Measurements from ENCODE around the gene DNAH9.

Gene DNAH9

DNA sequence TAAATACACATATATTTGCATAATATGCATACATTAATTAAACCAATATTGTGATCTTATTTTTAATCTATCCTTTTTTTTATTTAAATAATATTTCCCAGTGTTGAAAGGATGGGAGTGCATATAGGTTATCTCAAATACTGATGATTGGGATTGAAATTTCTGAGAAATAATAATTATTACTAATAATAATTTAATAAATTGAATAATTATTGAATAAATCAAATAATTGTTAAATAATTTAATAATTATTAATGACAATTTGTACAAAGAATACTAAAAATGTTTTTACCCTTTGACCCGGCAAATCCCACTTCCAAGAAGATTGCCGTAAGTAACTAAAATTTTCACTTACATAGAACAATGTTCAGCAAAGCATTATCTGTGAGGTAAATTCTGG, 250.1 kb downstream of the DNAH9 start:
- DNase-seq (ENCODE audit: low read depth in 2 of 2) = no peak

GRCh38 chr17:11852231-11852630, 254.0 kb downstream of the DNAH9 start:
- DNase-seq (ENCODE audit: low read depth in 2 of 2) = no peak

DNA sequence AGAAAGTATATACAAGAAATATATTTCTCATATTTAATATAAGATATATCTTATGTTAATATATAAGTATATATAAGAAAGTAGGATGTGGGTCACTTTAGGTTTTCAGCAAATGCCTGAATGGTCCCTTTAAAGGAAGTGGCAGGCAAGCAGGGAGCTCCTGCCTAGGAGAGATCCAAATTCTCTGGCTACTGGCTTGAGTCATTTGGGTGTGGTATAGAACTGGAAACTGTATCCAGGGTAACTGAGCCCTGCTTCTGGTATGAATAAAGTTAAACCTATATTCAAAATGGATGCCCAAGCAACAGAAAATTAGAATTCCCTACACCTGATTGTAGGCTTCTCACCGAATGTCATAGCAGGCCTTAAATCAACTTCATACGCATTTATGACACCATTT, 254.6 kb downstream of the DNAH9 start:
- DNase-seq (ENCODE audit: low read depth in 2 of 2) = no peak

GRCh38 chr17:11853321-11854151, 255.3 kb downstream of the DNAH9 start:
- no peak for DNase-seq (ENCODE audit: low read depth in 2 of 2)

- DNase-seq (ENCODE audit: low read depth in 2 of 2) = no peak
Observed at GRCh38 chr17:11855306-11855705, 257.0 kb downstream of the DNAH9 start.

- no peak for DNase-seq (ENCODE audit: low read depth in 2 of 2)
Observed at GRCh38 chr17:11857006-11857405, 258.7 kb downstream of the DNAH9 start.

DNA sequence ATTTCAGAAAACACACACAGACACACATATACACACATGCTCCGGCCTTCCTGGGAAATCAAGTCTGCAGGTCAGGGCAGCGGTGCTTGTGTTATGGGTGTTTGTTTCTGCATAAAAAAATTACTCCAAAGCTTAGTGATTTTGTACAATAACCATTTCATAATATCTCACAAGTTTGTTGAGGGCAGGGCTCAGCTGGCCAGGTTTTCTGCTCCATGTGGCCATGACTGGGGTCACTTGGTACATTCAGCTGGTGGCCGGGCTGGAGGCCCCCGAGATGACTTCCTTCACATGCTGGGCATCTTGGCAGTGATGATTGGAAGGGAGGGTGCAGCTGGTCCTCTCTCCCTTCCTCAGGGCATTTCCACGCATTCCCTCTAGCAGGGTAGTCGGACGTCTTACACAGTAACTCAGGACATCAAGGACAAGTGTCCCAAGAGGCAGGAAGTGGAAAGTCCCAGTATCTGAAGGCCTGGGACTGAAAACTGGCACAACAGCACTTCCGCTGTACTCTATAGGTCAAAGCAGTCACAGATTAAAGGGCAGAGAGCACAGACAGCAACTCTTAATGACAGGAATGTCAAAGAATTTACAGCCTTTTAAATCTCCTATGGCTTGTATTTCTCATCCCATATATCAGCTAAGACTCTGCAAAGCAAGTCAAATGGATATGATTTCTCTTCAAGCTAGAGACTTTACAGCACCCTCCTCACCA, 271.6 kb downstream of the DNAH9 start:
- no peak for DNase-seq (ENCODE audit: low read depth in 2 of 2)

DNA sequence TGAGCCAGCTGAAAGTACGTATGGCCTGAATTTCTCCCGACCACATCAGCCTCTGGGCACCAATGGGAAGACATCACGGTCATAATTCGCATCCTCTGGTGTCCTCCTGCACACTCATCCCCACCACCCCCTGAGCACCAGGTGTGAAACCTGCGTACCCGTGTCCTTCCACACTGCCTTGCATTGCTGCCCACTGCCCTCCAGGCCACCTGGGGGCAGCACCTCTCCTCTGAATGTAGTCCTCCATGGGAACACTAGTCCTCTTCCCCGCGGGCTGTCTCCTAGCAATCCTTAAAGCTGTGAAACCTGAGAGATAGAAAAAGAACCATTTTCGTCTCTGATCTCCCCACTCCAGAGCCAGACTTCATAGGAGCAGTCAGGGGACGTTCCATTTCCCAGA, 273.5 kb downstream of the DNAH9 start:
- no peak for DNase-seq (ENCODE audit: low read depth in 2 of 2)

DNA sequence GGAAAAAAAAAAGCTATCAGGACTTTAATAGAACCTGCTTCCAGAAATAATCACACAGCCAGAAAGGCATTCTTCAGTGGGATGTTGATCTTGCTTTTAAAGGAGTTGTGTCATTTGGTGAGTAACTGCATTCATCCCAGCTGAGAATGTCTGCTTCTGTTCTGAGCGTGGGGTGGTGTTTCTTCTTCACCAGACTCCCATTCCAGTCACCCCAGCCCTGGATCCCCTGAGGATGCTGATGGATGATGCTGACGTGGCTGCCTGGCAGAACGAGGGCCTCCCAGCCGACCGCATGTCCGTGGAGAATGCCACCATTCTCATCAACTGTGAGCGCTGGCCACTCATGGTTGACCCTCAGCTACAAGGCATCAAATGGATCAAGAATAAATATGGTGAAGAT, 276.5 kb downstream of the DNAH9 start:
- no peak for DNase-seq (ENCODE audit: low read depth in 2 of 2)

GRCh38 chr17:11880714-11881113, 282.4 kb downstream of the DNAH9 start:
- no peak for DNase-seq (ENCODE audit: low read depth in 2 of 2)

DNA sequence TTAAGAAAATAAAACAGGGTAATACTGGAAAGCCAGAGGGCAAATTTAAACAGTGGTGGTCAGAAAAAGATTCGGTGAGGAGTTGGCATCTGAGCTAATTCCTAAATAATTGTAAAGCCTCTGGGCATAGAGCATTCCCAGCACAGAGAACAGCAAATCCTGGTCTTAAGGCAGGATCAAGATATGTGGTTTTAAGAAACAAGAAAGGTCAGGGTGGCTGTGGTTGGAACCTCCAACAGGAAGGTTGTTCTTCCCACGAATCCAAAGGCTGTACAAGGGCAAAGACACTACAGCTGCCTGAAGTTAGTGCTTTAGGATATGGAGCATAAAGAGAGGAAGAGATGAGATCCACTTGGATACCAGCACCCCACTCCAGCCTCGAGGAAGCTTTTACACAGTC, 284.4 kb downstream of the DNAH9 start:
- DNase-seq (ENCODE audit: low read depth in 2 of 2) = no peak

DNA sequence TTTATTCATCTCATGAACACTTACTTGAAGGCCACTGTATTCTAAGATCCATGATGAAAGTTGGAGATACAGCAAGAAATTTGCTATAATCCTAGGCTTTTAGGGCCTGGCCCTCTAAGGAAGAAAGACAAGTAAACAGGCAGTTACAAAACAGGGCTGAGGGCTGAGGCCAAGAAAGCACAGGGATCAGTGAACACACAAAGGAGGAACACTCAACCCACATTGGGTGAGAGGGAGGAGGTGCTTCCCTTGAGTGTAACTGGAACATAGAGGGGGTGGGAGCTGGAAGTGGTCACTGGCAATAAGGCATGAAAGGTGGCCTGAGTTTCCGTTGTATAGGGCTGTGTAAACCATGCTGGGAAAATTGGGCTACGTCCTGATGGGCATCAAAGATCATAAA, 286.8 kb downstream of the DNAH9 start:
- DNase-seq (ENCODE audit: low read depth in 2 of 2) = no peak

DNA sequence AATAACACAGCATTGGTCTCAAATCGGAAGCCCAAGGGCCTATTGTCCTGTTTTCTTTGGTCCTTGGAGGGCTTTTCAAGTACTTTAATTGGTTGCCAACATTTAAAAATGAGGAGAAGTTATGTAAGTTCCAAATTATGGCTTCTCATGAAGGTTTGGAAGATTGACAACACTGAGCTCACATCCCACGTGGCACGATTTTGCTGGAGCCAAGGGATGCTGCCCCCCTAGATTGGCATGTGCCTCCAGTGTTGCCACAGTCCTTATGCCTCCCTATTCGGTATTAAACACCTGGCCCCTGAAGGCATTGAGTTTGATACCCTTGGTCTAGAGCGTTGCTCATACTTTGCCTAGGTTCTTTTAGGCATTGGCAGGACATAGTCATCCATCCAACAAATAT, 291.0 kb downstream of the DNAH9 start:
- DNase-seq (ENCODE audit: low read depth in 2 of 2) = no peak

DNA sequence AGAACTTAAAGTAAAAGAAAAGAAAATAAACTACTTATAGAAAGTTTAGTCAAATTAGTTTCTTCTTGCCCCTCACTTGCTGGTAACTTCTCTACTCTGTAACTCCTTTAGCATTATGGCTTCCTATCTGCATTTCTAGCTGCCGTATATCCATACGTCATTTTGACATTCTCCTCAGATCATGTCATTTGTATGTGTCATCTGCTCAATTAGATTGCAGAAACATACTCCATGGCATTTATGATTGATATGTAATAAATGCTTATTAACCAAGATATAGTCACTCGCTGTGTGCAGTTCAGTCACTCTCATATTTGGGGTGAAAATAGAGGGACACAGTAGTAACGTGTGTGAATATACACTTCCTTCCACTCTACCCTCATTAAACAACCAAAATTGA, 295.6 kb downstream of the DNAH9 start:
- DNase-seq (ENCODE audit: low read depth in 2 of 2) = no peak

- DNase-seq (ENCODE audit: low read depth in 2 of 2) = no peak
Observed at GRCh38 chr17:11896199-11896598, 297.9 kb downstream of the DNAH9 start.

DNA sequence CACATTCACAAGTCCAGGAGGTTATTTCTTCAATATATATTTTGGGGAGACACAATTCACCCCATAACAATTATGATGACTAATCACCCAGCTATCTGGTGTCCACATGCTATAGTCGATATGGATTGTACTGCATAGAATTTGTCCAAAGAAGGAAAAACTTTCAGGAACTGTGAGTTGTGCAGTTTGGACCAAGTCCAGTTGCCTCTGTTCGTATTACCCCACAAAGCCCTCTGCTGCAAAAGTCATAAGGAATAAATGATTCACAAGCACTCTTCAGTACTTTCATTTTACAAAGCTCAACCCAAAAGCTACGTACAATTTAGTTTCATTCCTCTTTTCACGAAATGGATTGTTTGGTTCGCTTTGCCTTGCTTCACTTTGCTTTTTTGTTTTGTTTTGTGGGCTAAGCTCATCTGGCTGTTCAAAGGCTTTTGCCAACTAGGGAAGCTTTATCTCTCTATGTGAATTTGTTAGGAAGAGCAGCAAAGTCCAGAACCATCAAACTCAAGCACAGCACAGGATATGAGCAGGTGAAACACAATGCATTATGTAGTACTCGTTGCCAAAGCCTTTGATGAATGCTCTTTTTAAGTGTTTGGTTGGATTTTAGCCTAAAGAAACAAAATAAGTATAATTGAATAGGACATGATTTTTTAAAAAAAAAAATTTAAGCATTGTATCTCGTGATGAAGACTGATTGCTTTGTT, 300.4 kb downstream of the DNAH9 start:
- DNase-seq (ENCODE audit: low read depth in 2 of 2) = no peak

GRCh38 chr17:11899537-11899942, 301.3 kb downstream of the DNAH9 start:
- DNase-seq (ENCODE audit: low read depth in 2 of 2) = no peak

DNA sequence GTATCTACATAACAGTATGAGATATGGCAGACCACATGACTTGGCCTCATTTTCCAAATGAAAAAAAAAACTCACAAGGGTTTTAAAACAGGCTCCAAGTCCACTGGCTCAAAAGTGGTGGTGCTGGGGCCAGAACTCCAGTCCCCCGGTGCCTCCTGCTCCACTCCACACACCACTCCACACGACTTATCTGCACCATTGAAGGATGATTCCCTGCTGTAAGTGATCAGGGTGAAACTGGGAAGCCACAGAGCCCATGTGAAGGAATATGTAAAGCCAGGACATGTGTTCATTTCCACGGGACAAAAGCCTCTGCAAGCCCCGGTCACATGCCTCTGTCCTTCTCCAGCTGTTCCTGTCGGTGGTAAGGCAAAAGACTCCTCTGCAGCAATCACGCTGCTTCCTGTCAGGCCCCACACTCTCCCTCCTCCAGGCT, 301.8 kb downstream of the DNAH9 start:
- DNase-seq (ENCODE audit: low read depth in 2 of 2) = no peak

GRCh38 chr17:11900655-11901054, 302.4 kb downstream of the DNAH9 start:
- DNase-seq (ENCODE audit: low read depth in 2 of 2) = no peak

DNA sequence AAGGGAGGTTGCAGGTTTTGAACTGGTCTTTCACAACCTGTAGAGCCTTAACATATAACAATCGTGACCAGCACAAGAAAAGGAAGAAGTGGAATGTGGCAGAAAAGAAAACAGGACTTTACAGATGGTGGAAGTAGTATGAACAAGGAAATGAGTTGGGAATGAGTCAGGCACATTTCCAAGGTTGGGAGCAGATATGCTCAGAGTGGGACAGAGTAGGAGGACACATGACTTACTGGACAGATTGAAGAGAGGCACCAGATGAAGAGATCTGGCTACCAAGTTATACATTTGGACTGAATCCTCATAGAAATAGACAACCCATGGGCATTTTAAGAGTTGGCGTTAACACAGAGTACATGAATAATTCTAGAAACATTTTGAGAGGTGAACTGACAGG, 303.7 kb downstream of the DNAH9 start:
- no peak for DNase-seq (ENCODE audit: low read depth in 2 of 2)

DNA sequence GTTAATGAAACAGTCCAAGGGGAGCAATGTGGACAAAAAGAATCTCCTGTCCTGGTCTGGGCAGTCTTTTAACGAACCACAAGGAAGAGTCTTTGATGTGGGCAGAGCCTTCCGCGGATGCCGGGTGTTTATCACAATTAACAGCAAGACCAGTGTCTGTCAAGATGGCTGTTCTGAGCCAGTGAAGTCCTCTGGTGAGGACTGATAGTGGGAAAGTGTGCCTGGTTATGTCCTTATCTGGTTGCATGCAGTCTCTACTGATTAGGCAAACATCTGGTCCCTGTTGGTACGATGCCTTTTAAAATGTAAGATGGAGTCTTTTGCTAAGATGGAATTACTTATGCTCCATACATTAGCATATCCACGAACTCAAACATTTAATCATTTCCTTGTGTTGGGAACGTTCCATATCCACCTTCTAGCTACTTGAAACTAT, 310.5 kb downstream of the DNAH9 start:
- DNase-seq (ENCODE audit: low read depth in 2 of 2) = no peak

GRCh38 chr17:11909348-11909747, 311.1 kb downstream of the DNAH9 start:
- DNase-seq (ENCODE audit: low read depth in 2 of 2) = no peak

- DNase-seq (ENCODE audit: low read depth in 2 of 2) = no peak
Observed at GRCh38 chr17:11916091-11916490, 317.8 kb downstream of the DNAH9 start.

All from activated CD8-positive, alpha-beta memory T cell treated with anti-CD3 and anti-CD28 coated beads for 4 hours (primary cell).